ENCODE data around the gene ZBTB3.

Gene ZBTB3

DNA sequence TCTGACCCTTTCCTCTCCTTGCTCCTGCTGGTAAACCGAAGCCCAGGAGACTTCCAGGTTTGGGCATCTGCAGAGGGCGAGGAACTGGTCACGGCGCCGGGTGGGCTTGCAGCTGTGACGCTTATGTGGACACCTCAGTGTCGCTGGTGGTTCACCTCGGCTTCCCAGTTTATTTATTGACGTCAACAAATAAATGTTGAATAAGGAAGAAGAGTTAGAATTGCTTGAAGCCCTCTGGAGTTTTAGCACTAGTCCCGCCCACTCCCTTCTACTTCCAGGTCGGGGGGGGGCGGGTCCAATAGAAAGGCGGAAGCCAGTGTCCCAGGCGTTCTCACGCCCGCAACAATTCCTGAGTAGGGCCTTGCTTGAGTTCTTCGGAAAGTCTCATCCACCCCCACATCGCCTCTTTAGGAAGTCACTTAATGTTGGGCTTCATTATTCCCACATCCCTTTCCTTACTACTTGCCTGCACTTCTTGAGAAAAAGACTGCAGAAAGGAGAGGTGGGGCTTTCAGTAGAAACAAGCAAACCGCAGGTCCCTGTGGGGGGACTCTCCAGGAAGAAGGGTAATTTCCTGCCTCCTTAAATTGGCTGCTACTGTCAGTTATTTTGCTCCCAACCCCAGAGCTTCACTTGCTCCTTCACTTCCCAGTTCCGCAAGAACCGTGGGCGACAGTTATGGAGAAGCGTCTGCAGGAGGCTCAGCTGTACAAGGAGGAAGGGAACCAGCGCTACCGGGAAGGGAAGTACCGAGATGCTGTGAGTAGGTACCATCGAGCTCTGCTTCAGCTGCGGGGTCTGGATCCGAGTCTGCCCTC, 25.6 kb downstream of the ZBTB3 start, which contains the start of gene TTC9C:
Gene TTC9C, plus strand, starts transcription at position 316 of the 818 bp plus-strand sequence. Its CDS starts 363 bp downstream, at position 679.
- peak; percentile 65 for ATAC-seq
- Mint-ChIP-seq H3K4me1 (peaks cover 45% of the 10 kb centered on the region), H3K36me3 (peaks cover 39% of the 10 kb centered on the region), H3K27me3 (no peaks in the 10 kb centered on the region), H3K9me3 (no peaks in the 10 kb centered on the region), H3K27ac (peak within 1 kb of the TSS; percentile 95), H3K4me3 (peak within 1 kb of the TSS; percentile 92)

DNA sequence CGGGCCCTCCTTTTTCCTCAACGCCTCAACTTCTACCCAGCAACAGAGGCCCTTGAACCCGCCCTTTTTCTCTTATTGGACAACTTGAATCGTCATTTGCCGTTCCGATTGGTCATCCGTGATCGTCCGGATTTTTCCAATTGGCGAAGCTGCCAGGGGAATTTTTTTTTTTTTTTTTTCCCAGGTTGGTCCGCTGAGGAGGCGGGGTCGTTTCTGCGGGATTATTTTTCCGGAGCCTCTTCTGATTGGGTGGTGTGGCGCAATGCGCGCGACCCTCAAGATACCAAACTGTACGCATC, 26.1 kb downstream of the ZBTB3 start:
- Mint-ChIP-seq H3K27me3 (no peaks in the 10 kb centered on the region), H3K4me1 (peaks cover 45% of the 10 kb centered on the region), H3K4me3 (peak overlapping the region; percentile 92), H3K27ac (peak overlapping the region; percentile 95), H3K36me3 (peaks cover 35% of the 10 kb centered on the region), H3K9me3 (no peaks in the 10 kb centered on the region)
- peak; percentile 83 for ATAC-seq

DNA sequence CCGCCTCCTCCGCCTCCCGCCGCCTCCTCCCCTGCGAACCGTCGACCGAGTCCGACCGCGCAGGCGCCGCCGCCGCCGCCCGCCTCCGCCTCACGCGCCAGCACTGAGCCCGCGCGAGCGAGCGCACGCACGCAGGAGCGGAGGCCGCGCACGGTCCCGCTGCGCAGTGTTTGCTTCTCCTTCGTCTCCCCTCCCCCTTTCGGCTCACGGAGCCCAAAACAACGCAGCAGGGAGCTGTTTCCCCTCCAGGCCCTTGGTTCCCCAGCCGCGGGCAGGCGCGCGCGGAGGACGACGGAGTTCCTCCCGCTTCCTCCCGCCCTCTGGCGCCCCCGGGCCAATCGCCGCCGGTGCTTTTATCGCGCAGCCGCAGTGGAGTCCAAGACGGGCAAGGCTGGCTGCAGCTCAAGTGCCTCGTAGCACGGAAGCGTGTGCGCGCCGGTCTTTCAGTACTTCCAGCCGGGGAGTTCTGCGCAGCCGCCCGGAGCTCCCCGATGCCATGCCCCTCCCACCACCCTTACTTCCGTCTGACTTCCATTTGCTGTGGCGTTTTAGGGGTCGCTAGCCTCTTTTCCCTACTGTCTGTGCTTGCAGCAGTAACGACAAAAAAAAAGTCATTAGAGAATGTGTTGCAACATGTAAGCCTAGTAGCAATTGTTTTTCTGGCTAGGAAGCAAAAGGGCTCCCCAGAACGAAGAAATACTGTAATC, 26.6 kb downstream of the ZBTB3 start, which contains the start of gene HNRNPUL2:
Gene HNRNPUL2, minus strand, starts transcription at position 293 of the 707 bp plus-strand sequence. CDS start 301 bp downstream, outside the sequence.
- Mint-ChIP-seq H3K36me3 (peaks cover 39% of the 10 kb centered on the region), H3K9me3 (no peaks in the 10 kb centered on the region), H3K4me1 (peaks cover 45% of the 10 kb centered on the region), H3K4me3 (peak within 1 kb of the TSS; percentile 92), H3K27ac (peak within 1 kb of the TSS; percentile 95), H3K27me3 (no peaks in the 10 kb centered on the region)
- ATAC-seq: peak; percentile 91

DNA sequence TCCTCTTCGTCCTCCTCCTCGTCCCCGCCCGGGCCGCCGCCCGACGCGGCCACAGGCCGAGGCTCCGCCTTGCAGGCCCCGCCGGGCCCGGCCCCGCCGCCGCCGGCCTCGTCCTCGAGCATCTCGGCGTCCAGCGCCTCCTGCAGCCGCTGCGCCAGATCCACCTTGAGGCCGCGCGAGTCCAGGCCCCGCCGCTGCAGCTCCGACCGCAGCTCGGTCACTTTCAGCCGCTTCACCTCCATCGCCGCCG, 27.1 kb downstream of the ZBTB3 start:
- Mint-ChIP-seq H3K4me1 (peaks cover 45% of the 10 kb centered on the region), H3K36me3 (peaks cover 44% of the 10 kb centered on the region), H3K27me3 (no peaks in the 10 kb centered on the region), H3K9me3 (no peaks in the 10 kb centered on the region), H3K4me3 (peak overlapping the region; percentile 92), H3K27ac (peak overlapping the region; percentile 95)
- peak; percentile 2 for ATAC-seq

DNA sequence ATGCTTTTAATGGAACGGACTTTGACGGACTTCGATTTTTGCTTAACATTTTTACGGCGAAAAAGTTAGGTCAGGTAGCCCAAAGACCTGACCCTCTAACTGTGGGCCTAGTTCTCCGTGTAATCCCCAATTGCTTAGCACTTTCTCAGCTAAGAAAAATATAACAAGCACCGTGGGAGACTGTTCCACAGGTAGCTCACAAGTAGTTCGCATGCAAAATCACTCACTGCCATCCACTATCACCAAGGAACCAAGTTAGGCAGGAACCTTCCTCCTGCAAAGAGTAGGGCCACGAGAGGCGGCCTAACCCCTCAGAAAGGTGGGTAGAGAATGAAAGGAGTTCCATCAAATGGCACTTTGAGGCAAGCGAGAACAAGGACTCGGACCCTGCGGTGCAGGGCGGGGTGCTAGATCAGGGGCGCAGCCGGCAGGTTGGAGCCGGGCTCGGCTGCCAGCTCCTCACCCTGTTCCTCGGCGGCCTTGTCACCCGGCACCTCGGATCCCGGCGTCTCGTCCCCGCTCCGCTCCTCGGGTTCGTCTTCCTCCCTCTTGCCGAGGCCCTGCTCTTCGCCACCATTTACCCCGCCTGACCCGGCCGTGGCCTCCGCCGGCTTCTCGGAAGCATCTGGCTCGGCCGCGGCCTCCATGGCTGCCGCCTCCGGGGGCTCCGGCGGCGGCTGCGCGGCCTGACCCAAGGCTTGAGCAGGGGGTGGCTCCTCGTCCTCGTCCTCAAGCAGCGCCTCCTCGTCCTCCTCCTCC, 27.6 kb downstream of the ZBTB3 start:
- Mint-ChIP-seq H3K36me3 (peaks cover 46% of the 10 kb centered on the region), H3K9me3 (no peaks in the 10 kb centered on the region), H3K4me1 (peaks cover 42% of the 10 kb centered on the region), H3K27ac (peak overlapping the region; percentile 95), H3K4me3 (peak overlapping the region; percentile 92), H3K27me3 (no peaks in the 10 kb centered on the region)
- no peak for ATAC-seq

DNA sequence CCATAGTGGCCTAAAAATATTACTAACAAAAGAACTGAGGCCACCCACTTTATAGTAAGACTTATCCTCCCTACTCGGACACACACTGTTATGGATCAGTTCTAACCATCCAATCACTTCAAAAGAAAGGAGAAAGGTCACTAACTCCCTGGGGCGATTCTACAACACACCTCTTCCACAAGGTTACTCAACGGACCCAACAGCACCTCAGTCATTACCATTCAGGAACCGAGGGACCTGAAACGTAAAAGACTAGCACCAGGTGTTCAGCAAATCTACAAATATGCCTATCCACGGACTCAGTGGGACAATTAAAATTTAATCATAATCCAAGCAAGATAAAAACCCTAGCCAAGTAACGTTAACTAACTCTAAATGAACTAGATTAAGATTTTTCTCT, 28.3 kb downstream of the ZBTB3 start:
- Mint-ChIP-seq H3K36me3 (peaks cover 49% of the 10 kb centered on the region), H3K9me3 (no peaks in the 10 kb centered on the region), H3K4me3 (peak overlapping the region; percentile 92), H3K4me1 (peaks cover 37% of the 10 kb centered on the region), H3K27ac (peak overlapping the region; percentile 95), H3K27me3 (no peaks in the 10 kb centered on the region)
- no peak for ATAC-seq

DNA sequence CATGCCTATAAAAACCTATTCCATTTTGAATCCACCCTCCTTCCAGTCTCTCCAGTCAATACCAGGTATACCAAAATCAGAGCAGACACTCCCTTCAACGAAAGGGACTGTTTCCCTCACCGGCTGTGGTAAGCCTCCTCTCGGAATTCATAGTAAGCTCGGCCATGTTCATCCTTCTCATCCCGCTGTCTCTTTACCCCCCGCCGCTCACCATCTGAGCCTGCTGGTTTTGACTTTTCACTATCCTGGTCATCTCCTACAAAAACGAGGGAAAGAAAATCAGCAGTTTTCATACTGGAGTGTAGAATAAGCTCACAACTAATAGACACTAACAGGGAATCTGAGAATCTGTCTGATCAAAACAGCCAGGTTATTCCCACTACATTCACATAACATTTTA, 29.8 kb downstream of the ZBTB3 start:
- no peak for ATAC-seq
- Mint-ChIP-seq H3K4me3 (peak overlapping the region; percentile 92), H3K9me3 (no peaks in the 10 kb centered on the region), H3K27ac (peak overlapping the region; percentile 12), H3K27me3 (no peaks in the 10 kb centered on the region), H3K4me1 (peaks cover 27% of the 10 kb centered on the region), H3K36me3 (peaks cover 59% of the 10 kb centered on the region)

DNA sequence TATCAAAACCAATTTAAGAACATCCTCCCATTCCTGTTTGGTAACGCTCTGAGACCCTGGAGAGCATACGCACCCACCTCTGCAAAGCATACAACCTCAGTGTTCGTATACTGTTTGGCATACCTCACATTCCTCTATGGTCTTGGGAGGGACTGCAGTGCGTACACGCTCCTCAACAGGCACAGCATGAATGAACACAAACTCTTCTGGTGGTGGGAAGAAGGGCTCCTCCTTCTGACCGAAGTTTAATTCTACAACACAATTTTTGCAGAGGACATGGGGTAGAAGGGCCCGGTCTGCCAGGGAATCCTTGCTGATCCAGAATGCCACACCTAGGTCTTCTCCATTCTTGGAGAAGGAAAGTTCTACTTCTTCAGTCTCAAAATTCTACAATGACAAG, 32.0 kb downstream of the ZBTB3 start:
- H3K27me3 Mint-ChIP-seq: no peaks in the 10 kb centered on the region
- H3K4me1 Mint-ChIP-seq: peaks cover 27% of the 10 kb centered on the region
- ATAC-seq: no peak
- H3K9me3 Mint-ChIP-seq: no peaks in the 10 kb centered on the region
- H3K4me3 Mint-ChIP-seq: no peak overlapping the region
- peaks cover 72% of the 10 kb centered on the region for H3K36me3 Mint-ChIP-seq
- H3K27ac Mint-ChIP-seq: no peak overlapping the region

DNA sequence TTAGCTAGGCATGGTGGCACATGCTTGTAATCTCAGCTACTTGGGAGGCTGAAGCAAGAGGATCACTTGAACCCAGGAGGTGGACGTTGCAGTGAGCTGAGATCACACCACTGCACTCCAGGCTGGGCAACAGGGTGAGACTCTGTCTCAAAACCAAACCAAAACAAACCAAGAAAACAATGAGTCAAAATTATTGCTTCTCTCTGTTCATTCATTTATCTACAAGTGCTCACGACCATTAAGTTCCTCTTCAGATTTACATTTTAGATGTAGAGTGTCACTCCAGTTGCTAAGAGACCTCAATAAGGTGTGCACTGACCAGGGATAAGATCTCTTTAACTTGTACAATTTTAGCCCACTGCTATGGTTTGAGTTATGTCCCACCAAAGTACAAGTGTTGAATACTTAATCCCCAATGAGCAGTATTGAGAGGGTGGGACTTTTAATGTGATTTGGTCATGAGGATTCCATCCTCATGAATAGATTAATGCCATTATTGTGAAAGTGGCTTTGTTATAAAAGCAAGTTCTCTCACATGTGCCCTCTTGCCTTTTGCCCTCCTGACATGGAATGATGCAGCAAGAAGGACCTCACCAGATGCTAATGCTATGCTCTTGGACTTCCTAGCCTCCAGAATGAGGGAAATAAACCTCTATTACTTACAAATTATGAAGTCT, 34.5 kb downstream of the ZBTB3 start:
- Mint-ChIP-seq H3K36me3 (peaks cover 82% of the 10 kb centered on the region), H3K27ac (no peak overlapping the region), H3K9me3 (no peaks in the 10 kb centered on the region), H3K4me1 (peaks cover 17% of the 10 kb centered on the region), H3K27me3 (no peaks in the 10 kb centered on the region), H3K4me3 (no peak overlapping the region)
- no peak for ATAC-seq

DNA sequence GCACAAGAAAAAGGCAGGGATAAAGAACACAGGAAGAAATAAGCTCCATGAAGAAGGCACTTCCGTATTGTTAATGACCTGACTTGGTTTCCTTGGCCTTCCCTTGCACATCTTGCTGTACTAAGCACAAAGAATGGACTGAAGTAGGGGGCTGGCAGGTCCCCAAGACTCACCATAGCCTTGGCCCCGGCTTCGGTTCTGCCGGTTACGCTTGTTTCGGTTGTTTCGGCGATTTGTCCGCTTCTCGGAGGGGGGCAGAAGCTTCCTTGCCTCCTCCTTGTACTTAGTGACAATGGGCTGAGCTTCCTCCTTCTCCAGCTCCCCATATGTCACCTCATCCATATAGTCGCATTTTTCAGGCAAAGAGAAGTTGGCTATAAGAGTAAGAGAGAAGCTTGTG, 37.1 kb downstream of the ZBTB3 start:
- peaks cover 83% of the 10 kb centered on the region for H3K36me3 Mint-ChIP-seq
- H3K4me1 Mint-ChIP-seq: peaks cover 25% of the 10 kb centered on the region
- ATAC-seq: no peak

DNA sequence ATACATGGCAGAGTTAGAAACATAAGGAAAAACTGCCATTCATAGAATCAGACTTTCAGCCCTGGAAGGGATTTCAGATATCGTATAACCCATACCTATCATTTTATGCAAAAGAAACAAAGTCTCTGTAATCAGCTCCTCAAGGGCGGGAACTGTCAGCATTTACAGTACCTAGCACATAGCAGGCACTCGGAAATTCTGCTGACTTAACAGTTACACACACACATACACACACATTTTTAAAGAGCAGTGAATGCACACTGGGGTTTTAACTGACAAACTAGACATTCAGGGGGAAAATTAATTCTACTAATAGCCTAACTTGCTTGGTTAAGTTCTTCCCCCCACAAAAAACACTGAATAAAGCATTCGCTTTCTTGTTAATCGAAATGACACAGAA, 37.8 kb downstream of the ZBTB3 start:
- H3K36me3 Mint-ChIP-seq: peaks cover 77% of the 10 kb centered on the region
- no peaks in the 10 kb centered on the region for H3K27me3 Mint-ChIP-seq
- peaks cover 25% of the 10 kb centered on the region for H3K4me1 Mint-ChIP-seq
- H3K27ac Mint-ChIP-seq: no peak overlapping the region
- no peak overlapping the region for H3K4me3 Mint-ChIP-seq
- H3K9me3 Mint-ChIP-seq: no peaks in the 10 kb centered on the region
- no peak for ATAC-seq

More for the DNA sequence above, 37.1 kb downstream of the ZBTB3 start:
- Mint-ChIP-seq H3K27me3 (no peaks in the 10 kb centered on the region), H3K27ac (no peak overlapping the region), H3K9me3 (no peaks in the 10 kb centered on the region), H3K4me3 (no peak overlapping the region)

DNA sequence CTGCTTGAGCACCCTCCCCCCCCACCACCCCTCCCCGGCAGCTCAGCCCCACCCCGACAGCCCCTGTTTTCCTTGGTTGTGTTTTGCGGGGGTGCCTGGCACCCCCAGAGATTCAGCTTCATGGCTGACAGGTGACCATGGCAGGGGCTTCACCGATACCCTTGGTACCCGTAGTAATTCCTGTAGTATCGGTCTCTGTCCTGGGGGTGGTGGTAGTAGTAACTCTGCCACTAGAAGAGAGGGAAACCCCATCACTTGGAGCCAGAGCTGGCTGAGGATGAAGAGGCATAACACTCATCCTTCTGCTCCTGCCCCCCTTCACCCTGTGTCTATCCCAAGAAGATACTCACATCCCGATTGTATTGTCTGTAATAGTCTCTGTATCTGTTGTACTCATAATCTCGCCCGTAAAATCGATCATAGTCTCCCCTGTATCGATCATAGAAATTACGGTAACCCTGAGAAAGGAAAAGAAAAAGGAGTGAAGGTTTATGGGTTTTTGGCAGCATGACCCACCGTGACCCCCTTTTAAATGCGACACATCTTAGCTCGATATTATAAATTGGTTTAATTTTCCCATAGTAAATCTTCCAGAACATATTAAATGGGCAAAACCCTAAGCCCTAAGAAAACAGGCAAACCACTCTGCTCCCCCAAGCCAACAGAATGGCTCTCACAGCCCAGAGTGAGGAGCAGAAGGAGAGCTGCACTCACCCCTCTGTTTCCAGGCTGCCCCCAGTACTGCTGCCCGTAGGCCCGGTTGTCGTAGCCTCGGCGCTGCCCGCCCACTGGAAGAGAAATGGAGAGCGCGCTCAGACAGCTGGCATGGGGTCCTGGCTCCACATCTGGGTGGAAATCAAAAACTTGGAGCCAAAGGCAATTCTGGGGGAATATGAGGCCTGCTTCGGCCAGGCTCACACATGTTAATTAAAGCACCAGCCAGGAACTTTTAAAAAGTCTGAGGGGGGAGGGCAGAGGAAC, 38.5 kb downstream of the ZBTB3 start:
- H3K36me3 Mint-ChIP-seq: peaks cover 76% of the 10 kb centered on the region

DNA sequence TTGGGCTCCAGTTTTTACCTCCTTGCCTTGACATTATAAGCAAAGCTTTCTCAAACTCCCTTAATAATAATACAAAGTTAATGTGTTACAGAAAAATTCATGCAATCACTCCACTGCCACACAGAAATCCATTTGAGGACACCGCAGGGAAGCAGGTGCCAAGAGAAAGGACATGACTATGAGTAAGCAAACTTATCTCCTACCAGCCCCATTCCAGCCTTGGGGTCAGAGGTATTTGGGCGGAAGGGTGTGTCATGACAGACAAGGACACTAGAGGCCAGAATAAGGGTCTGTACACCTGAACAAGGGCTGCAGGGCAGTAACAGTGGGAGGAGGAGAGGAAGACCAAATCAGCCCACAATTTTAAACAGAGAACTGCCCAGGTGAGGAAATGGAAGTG, 40.6 kb downstream of the ZBTB3 start:
- no peak for ATAC-seq
- Mint-ChIP-seq H3K4me3 (no peak overlapping the region), H3K27me3 (no peaks in the 10 kb centered on the region), H3K9me3 (no peaks in the 10 kb centered on the region), H3K27ac (peak overlapping the region; percentile 75), H3K4me1 (peaks cover 42% of the 10 kb centered on the region), H3K36me3 (peaks cover 67% of the 10 kb centered on the region)

More for the DNA sequence above, 38.5 kb downstream of the ZBTB3 start:
- H3K4me3 Mint-ChIP-seq: no peak overlapping the region
- H3K27me3 Mint-ChIP-seq: no peaks in the 10 kb centered on the region
- H3K9me3 Mint-ChIP-seq: no peaks in the 10 kb centered on the region
- H3K27ac Mint-ChIP-seq: peak overlapping the region; percentile 75
- ATAC-seq: no peak
- H3K4me1 Mint-ChIP-seq: peaks cover 27% of the 10 kb centered on the region

DNA sequence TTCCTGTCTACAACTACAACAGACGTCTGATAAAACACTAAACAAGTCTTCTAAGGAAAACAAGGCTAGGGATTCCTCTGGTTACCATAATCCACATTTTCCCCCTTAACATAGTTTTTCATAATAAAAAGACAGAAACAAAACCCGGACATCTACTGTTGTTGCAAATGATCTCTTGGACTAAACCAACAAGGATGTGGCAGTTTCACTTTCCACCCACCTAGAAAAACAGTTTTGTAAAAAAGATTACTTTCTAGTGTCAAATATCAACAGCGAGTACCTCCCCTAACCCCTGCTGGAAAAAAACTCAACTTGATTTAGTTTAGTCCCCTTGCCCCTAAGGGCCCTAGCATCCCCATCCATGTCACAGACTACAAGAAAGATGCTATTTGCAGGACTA, 41.1 kb downstream of the ZBTB3 start:
- no peak for ATAC-seq
- H3K4me1 Mint-ChIP-seq: peaks cover 47% of the 10 kb centered on the region
- H3K4me3 Mint-ChIP-seq: no peak overlapping the region
- H3K36me3 Mint-ChIP-seq: peaks cover 63% of the 10 kb centered on the region
- no peaks in the 10 kb centered on the region for H3K27me3 Mint-ChIP-seq
- H3K9me3 Mint-ChIP-seq: no peaks in the 10 kb centered on the region
- H3K27ac Mint-ChIP-seq: peak overlapping the region; percentile 75
